K562 (cell line): ENCODE results near the gene ZKSCAN8. TPM values are rescaled to one million over a fixed set of nuclear protein-coding genes. Genes with fewer than 3 reads are reported as not detected.

ENCODE experiments used
- CGGBP1 ChIP-seq: fragments of 250-450 bp; sonication (Bioruptor Pico); IDR thresholded peaks from 2 replicates; pipeline ENCODE4 v1.9.0; 2021; ENCODE audit warnings: mild to moderate bottlenecking
- E2F6 ChIP-seq, 2 experiments: IDR thresholded peaks; 2 replicates each; pipeline ENCODE4 v1.6.1; 2011; ENCODE audit warnings: borderline replicate concordance in 1 of 2, control low read depth in 1 of 2, low read depth in 1 of 2, low read length in 1 of 2, mild to moderate bottlenecking in 1 of 2, mixed read lengths in 1 of 2, moderate library complexity in 1 of 2; ENCODE audit not compliant: insufficient read depth in 1 of 2, insufficient read length in 1 of 2, poor library complexity in 1 of 2, severe bottlenecking in 1 of 2; ENCODE audit errors: extremely low read depth in 1 of 2
- GABPA ChIP-seq: fragments of 200-800 bp; sonication (Bioruptor generic); conservative IDR thresholded peaks from 2 replicates; pipeline ENCODE4 v1.6.1; 2016; ENCODE audit warnings: low read depth, missing genetic modification characterization, missing compliant biosample characterization
- GATAD2A ChIP-seq: fragments of 450-650 bp; IDR thresholded peaks from 2 replicates; pipeline ENCODE4 v1.6.1; 2017
- HDAC6 ChIP-seq: IDR thresholded peaks from 2 replicates; pipeline ENCODE4 v1.6.1; 2012; ENCODE audit warnings: low read depth, mild to moderate bottlenecking, control low read depth, inconsistent platforms, low read length, moderate library complexity
- MLX ChIP-seq, 2 experiments: fragments of 450-650 bp in 1 of 2; sonication (generic) in 1 of 2; formaldehyde crosslinking; conservative IDR thresholded peaks; 2 replicates each; pipeline versions ENCODE4 v1.4.0 to v1.8.1; 2020 to 2022; ENCODE audit warnings: mild to moderate bottlenecking in 1 of 2, missing genetic modification reagents in 1 of 2
- MYNN ChIP-seq, 2 experiments: sonication (generic); formaldehyde crosslinking in 1 of 2; IDR thresholded peaks; 2 replicates each; pipeline versions ENCODE4 v1.5.0 to v1.6.1; 2016 to 2020; ENCODE audit warnings: antibody characterized with exemption in 1 of 2, missing genetic modification reagents in 1 of 2
- NCOA2 ChIP-seq, 2 experiments: fragments of 450-650 bp; IDR thresholded peaks; 2 replicates each; pipeline ENCODE4 v1.6.1; 2018; ENCODE audit warnings: mild to moderate bottlenecking in 2 of 2, moderate library complexity in 1 of 2; ENCODE audit not compliant: partially characterized antibody in 2 of 2
- PCBP1 ChIP-seq: fragments of 200-400 bp; formaldehyde crosslinking; IDR thresholded peaks from 2 replicates; pipeline ENCODE4 v1.6.1; 2018; ENCODE audit warnings: mild to moderate bottlenecking, low read depth, low read length; ENCODE audit not compliant: poor library complexity, severe bottlenecking
- TCF7L2 ChIP-seq: fragments of 150-350 bp; IDR thresholded peaks from 2 replicates; pipeline ENCODE4 v1.6.1; 2016; ENCODE audit warnings: low read depth, mild to moderate bottlenecking, low read length, moderate library complexity
- TEAD1 ChIP-seq, 2 experiments: fragments of 450-650 bp in 1 of 2; sonication (generic) in 1 of 2; formaldehyde crosslinking; IDR thresholded peaks; 2 replicates each; pipeline versions ENCODE4 v1.4.0 to v1.8.0; 2020 to 2022; ENCODE audit warnings: mild to moderate bottlenecking in 2 of 2, missing genetic modification reagents in 1 of 2
- UBTF ChIP-seq, 2 experiments: IDR thresholded peaks; 2 replicates each; pipeline ENCODE4 v1.6.1; 2012; ENCODE audit warnings: improper control_type of control experiment in 2 of 2, low read depth in 2 of 2, low read length in 2 of 2, borderline replicate concordance in 1 of 2
- ZBED1 ChIP-seq: IDR thresholded peaks from 2 replicates; pipeline ENCODE4 v1.6.1; 2014
- ZNF175 ChIP-seq: fragments of 200-800 bp; sonication (Bioruptor generic); IDR thresholded peaks from 2 replicates; pipeline ENCODE4 v1.6.1; 2016; ENCODE audit warnings: low read depth, mild to moderate bottlenecking, missing genetic modification characterization, missing compliant biosample characterization
- ZNF766 ChIP-seq: fragments of 200-800 bp; sonication (Bioruptor generic); conservative IDR thresholded peaks from 2 replicates; pipeline ENCODE4 v1.6.1; 2016; ENCODE audit warnings: missing genetic modification characterization, missing compliant biosample characterization
- ZNF830 ChIP-seq: fragments of 250-450 bp; sonication (Bioruptor Pico); IDR thresholded peaks from 2 replicates; pipeline ENCODE4 v1.5.0; 2021; ENCODE audit warnings: mild to moderate bottlenecking
- polyA plus RNA-seq, 8 experiments: library from polyadenylated mRNA; depleted of rRNA in 4 of 8; stranded (reverse) in 5 of 8; unstranded in 3 of 8; fragments of >200 nt; fragmentation: Nextera tagmentation in 2 of 8; fragmentation: Illumina TruSeq in 1 of 8; extraction: Ambion mirVana in 2 of 8; extraction: Trizol in 1 of 8; gene quantifications; 2 replicates each; pipeline versions ENCODE4 v1.2.1 to v1.2.3, GENCODE V29; 2011 to 2014; ENCODE audit warnings: inconsistent platforms in 1 of 8, missing spikeins in 1 of 8
- total RNA-seq, 7 experiments: library from RNA; depleted of rRNA in 6 of 7; stranded (reverse); fragments of >200 nt in 6 of 7; fragmentation: Illumina TruSeq in 2 of 7; extraction: Trizol in 2 of 7; gene quantifications; 2 replicates each; pipeline versions ENCODE4 v1.2.1 to v1.2.3, GENCODE V29; 2011 to 2021; ENCODE audit warnings: low replicate concordance in 1 of 7
- TF ChIP-seq, protein P1 (sequence below), 2 experiments: IDR thresholded peaks in 1 of 2; conservative IDR thresholded peaks in 1 of 2; 2 replicates each; pipeline ENCODE4 v1.6.1; 2016; ENCODE audit warnings: low read depth in 2 of 2, mild to moderate bottlenecking in 1 of 2, missing compliant biosample characterization in 1 of 2, missing genetic modification characterization in 1 of 2, moderate library complexity in 1 of 2

Gene ZKSCAN8
- total and polyA plus RNA-seq, 9 of the 15 experiments (the other 6 are each of a cell fraction or from before 2014, with no cell fraction given), result 3.3 to 37.7 (median 21.7) TPM

DNA sequence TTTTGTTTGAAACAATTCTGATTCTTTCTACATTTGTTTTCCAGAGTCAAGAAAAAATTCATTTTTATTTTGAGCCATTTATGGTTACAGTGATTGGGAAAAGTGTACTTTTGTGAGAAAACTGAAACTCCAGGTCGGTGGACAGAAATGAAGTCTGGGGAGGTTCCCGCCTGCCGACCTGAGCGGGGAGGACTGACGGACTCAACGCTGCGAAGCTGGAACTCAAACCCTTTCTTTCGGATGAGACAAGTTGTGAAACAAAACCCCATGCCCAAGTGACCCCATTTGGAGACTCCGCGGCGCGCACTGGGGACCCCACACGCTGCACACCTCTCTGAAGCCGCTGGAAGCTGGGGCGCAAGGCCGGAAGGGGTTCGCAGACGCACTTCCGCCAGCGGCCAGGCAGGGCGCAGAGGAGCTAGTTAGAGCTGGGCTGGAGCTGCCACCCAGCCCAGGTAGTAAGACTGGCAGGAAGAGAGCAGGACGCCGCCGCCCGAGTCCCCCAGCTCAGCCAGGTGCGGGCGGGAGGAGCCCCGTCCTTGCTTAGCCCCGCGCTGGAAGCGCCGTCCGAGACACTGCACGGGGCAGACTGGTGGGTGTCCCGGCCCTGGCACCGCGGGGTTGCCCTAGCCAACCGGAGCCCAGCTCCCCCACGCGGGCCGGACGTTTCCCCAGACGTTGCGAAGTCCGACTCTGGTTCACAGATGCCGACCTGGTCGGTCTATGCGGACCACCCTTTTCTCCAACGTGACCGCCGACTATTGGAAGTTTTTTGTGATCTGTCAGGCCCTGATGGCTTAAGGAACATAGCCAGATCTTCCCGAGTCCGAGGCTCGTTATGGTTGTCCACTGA lies 37.1 kb upstream of the ZKSCAN8 start (continued):
- TF ChIP-seq ZNF830, result peak; percentile 94
- peak; percentile 68 to 77; a peak in 3 of 4 replicates for TF ChIP-seq TEAD1 (CRISPR knock-in tag; IDR thresholded peaks at IDR 0.05)
- TF ChIP-seq MYNN (IDR thresholded peaks at IDR 0.05), result peak; percentile 78
- no peak for TF ChIP-seq MYNN (CRISPR knock-in tag; IDR thresholded peaks at IDR 0.05)
- no peak for TF ChIP-seq TCF7L2
- peak; percentile 72; the same call in 1 of the 2 replicates for TF ChIP-seq ZNF175
- TF ChIP-seq, protein P1, sequence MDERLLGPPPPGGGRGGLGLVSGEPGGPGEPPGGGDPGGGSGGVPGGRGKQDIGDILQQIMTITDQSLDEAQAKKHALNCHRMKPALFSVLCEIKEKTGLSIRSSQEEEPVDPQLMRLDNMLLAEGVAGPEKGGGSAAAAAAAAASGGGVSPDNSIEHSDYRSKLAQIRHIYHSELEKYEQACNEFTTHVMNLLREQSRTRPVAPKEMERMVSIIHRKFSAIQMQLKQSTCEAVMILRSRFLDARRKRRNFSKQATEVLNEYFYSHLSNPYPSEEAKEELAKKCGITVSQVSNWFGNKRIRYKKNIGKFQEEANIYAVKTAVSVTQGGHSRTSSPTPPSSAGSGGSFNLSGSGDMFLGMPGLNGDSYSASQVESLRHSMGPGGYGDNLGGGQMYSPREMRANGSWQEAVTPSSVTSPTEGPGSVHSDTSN (CRISPR knock-in tag; IDR thresholded peaks at IDR 0.05; ENCODE audit: low read depth), result no peak
- TF ChIP-seq, protein P1 (tag; conservative IDR thresholded peaks at IDR 0.05; ENCODE audit: low read depth), result no peak
- TF ChIP-seq CGGBP1 (CRISPR knock-in tag), result no peak
- peak; percentile 18 to 64; a peak in 1 of 4 replicates for TF ChIP-seq MLX (CRISPR knock-in tag; conservative IDR thresholded peaks at IDR 0.05)
- peak; percentile 59; the same call in 1 of the 2 replicates for TF ChIP-seq ZNF766 (CRISPR knock-in tag)
- TF ChIP-seq HDAC6, result 0 out of 2 replicates have a peak, but pooled peaks have one; percentile 52
- TF ChIP-seq PCBP1, result peak; percentile 76
- peak; percentile 55 to 72 for TF ChIP-seq E2F6 (IDR thresholded peaks at IDR 0.05; ENCODE audit: borderline replicate concordance in 1 of 2, extremely low read depth in 1 of 2, insufficient read depth in 1 of 2, insufficient read length in 1 of 2, low read depth in 1 of 2, low read length in 1 of 2, poor library complexity in 1 of 2, severe bottlenecking in 1 of 2)
- peak; percentile 95 for TF ChIP-seq GABPA (tag)
- TF ChIP-seq NCOA2 (IDR thresholded peaks at IDR 0.05; ENCODE audit: partially characterized antibody in 2 of 2), result no peak
- peak; percentile 95 to 97 for TF ChIP-seq UBTF (IDR thresholded peaks at IDR 0.05; ENCODE audit: borderline replicate concordance in 1 of 2, low read depth in 2 of 2, low read length in 2 of 2)
- TF ChIP-seq GATAD2A, result peak; percentile 96
- peak; percentile 80; the same call in 1 of the 2 replicates for TF ChIP-seq ZBED1
